A549 (cell line): ENCODE results near the gene MT1HL1. TPM values are rescaled to one million over a fixed set of nuclear protein-coding genes. Genes with fewer than 3 reads are reported as not detected.
A peak's percentile ranks its signal among the peaks of the same experiment; 100 is the strongest.

Experiments used
- ATAC-seq, 2 experiments: fragments of 200-7000 bp in 1 of 2; fragments of >200 bp in 1 of 2; cut with Nextera tagmentation in 1 of 2; cut with Tn5 transposase in 1 of 2; 3 replicates each; pipeline versions ENCODE4 v1.8.0 to v1.9.1; 2018 to 2020; ENCODE audit warnings: mild to moderate bottlenecking in 1 of 2, moderate library complexity in 1 of 2
- CTCF ChIA-PET: fragments of 300-600 bp; sonication (Branson Sonifier 250); formaldehyde crosslinking; extraction: SDS; loops from one replicate; lab custom pipeline; 2021; ENCODE audit warnings: antibody characterized with exemption, inconsistent platforms; lab: Yijun Ruan, JAX
- POLR2A ChIA-PET: fragments of 350-600 bp; formaldehyde crosslinking; extraction: SDS; loops from one replicate; lab custom pipeline; 2021; ENCODE audit warnings: antibody characterized with exemption, inconsistent platforms; lab: Yijun Ruan, JAX
- DNase-seq, 2 experiments: peaks; one replicate each; pipeline versions ENCODE4 v3.0.0 to v3.0.0-alpha.2; 2011 to 2016; ENCODE audit warnings: low read depth in 1 of 2, low spot score in 1 of 2
- FAIRE-seq: peaks from 2 replicates; lab custom pipeline; 2011; peaks lifted over from hg19 to GRCh38; lab: Jason Lieb, UNC
- H3K27ac ChIP-seq, 2 experiments: fragments of >200 bp; sonication (Bioruptor Twin); formaldehyde crosslinking; 3 replicates each; pipeline ENCODE4 v1.5.1; 2016 to 2017
- H3K4me1 ChIP-seq: fragments of >200 bp; sonication (Bioruptor Twin); formaldehyde crosslinking; 3 replicates; pipeline ENCODE4 v1.6.1; 2016
- H3K4me2 ChIP-seq: fragments of >200 bp; sonication (Bioruptor Twin); formaldehyde crosslinking; 3 replicates; pipeline ENCODE4 v1.6.1; 2016
- H3K4me3 ChIP-seq: fragments of >200 bp; sonication (Bioruptor Twin); formaldehyde crosslinking; 3 replicates; pipeline ENCODE4 v1.5.1; 2016
- H3K9me3 ChIP-seq: fragments of >200 bp; sonication (Bioruptor Twin); formaldehyde crosslinking; 3 replicates; pipeline ENCODE4 v1.6.1; 2016
- BCL3 ChIP-seq: fragments of >200 bp; sonication (Bioruptor Twin); formaldehyde crosslinking; IDR thresholded peaks from 3 replicates; pipeline ENCODE4 v1.6.1; 2016
- CBX8 ChIP-seq: fragments of 200-600 bp; sonication (generic); IDR thresholded peaks from 2 replicates; pipeline ENCODE4 v1.6.1; 2016
- E2F6 ChIP-seq: IDR thresholded peaks from 2 replicates; pipeline ENCODE4 v1.6.1; 2012; ENCODE audit warnings: low read depth, borderline replicate concordance
- EHF ChIP-seq: fragments of 250-450 bp; sonication (Bioruptor Pico); IDR thresholded peaks from 2 replicates; pipeline ENCODE4 v1.5.0; 2020; ENCODE audit warnings: mild to moderate bottlenecking
- ESRRA ChIP-seq: fragments of 150-350 bp; IDR thresholded peaks from 2 replicates; pipeline ENCODE4 v1.6.1; 2014; ENCODE audit warnings: mild to moderate bottlenecking, low read length, borderline replicate concordance
- FOSL2 ChIP-seq, 2 experiments: fragments of 450-650 bp in 1 of 2; fragments of >200 bp in 1 of 2; sonication (Bioruptor Twin) in 1 of 2; formaldehyde crosslinking; IDR thresholded peaks; 2 replicates each; pipeline versions ENCODE4 v1.5.0 to v1.6.1; 2016 to 2020; ENCODE audit warnings: mild to moderate bottlenecking in 1 of 2, moderate library complexity in 1 of 2
- FOXS1 ChIP-seq: fragments of 250-450 bp; sonication (Bioruptor Pico); IDR thresholded peaks from 2 replicates; pipeline ENCODE4 v1.5.0; 2020; ENCODE audit warnings: mild to moderate bottlenecking, moderate library complexity
- GATA3 ChIP-seq: IDR thresholded peaks from 2 replicates; pipeline ENCODE4 v1.6.1; 2012; ENCODE audit warnings: borderline replicate concordance
- HDAC2 ChIP-seq: fragments of 200-600 bp; sonication (generic); IDR thresholded peaks from 2 replicates; pipeline ENCODE4 v1.6.1; 2016
- HOXB13 ChIP-seq: fragments of 250-450 bp; sonication (Bioruptor Pico); IDR thresholded peaks from 2 replicates; pipeline ENCODE4 v1.5.0; 2020; ENCODE audit warnings: low read depth, mild to moderate bottlenecking, moderate library complexity
- HOXB5 ChIP-seq: fragments of 250-450 bp; sonication (Bioruptor Pico); IDR thresholded peaks from 2 replicates; pipeline ENCODE4 v1.5.0; 2020; ENCODE audit warnings: mild to moderate bottlenecking, moderate library complexity
- JUNB ChIP-seq: fragments of >200 bp; sonication (Bioruptor Twin); formaldehyde crosslinking; IDR thresholded peaks from 2 replicates; pipeline ENCODE4 v1.6.1; 2016
- KDM5A ChIP-seq: fragments of 200-600 bp; sonication (generic); IDR thresholded peaks from 2 replicates; pipeline ENCODE4 v1.6.1; 2016; ENCODE audit warnings: antibody characterized with exemption, mild to moderate bottlenecking
- NFE2L2 ChIP-seq: fragments of 150-350 bp; conservative IDR thresholded peaks from 2 replicates; pipeline ENCODE4 v1.6.1; 2014; ENCODE audit warnings: low read length
- NPAS2 ChIP-seq: fragments of 250-450 bp; sonication (Bioruptor Pico); IDR thresholded peaks from 2 replicates; pipeline ENCODE4 v1.8.0; 2022; ENCODE audit warnings: mild to moderate bottlenecking, moderate library complexity, borderline replicate concordance
- PHF8 ChIP-seq: fragments of 200-600 bp; sonication (generic); IDR thresholded peaks from 2 replicates; pipeline ENCODE4 v1.6.1; 2016; ENCODE audit warnings: low read depth, mild to moderate bottlenecking, antibody characterized with exemption, moderate library complexity, borderline replicate concordance
- RAD21 ChIP-seq, 2 experiments: fragments of >200 bp in 1 of 2; sonication (Bioruptor Twin) in 1 of 2; formaldehyde crosslinking in 1 of 2; IDR thresholded peaks in 1 of 2; conservative IDR thresholded peaks in 1 of 2; 2 replicates in 1 of 2; 3 replicates in 1 of 2; pipeline ENCODE4 v1.6.1; 2012 to 2018; ENCODE audit warnings: inconsistent platforms in 1 of 2
- RARB ChIP-seq: fragments of 250-450 bp; sonication (Bioruptor Pico); IDR thresholded peaks from 2 replicates; pipeline ENCODE4 v1.8.0; 2021; ENCODE audit warnings: mild to moderate bottlenecking, moderate library complexity
- RCOR1 ChIP-seq: fragments of 150-350 bp; IDR thresholded peaks from 2 replicates; pipeline ENCODE4 v1.6.1; 2014; ENCODE audit warnings: antibody characterized with exemption, low read length, low read depth
- RFX5 ChIP-seq: fragments of 450-650 bp; IDR thresholded peaks from 2 replicates; pipeline ENCODE4 v1.7.1; 2014; ENCODE audit warnings: antibody characterized with exemption, mild to moderate bottlenecking, moderate library complexity
- RNF2 ChIP-seq: fragments of 200-600 bp; sonication (generic); IDR thresholded peaks from 2 replicates; pipeline ENCODE4 v1.6.1; 2016; ENCODE audit warnings: low read depth, mild to moderate bottlenecking, antibody characterized with exemption, moderate library complexity, borderline replicate concordance
- SMC3 ChIP-seq: fragments of >200 bp; sonication (Bioruptor Twin); formaldehyde crosslinking; IDR thresholded peaks from 3 replicates; pipeline ENCODE4 v1.6.1; 2018; ENCODE audit warnings: inconsistent platforms
- SREBF2 ChIP-seq: fragments of 450-650 bp; IDR thresholded peaks from 2 replicates; pipeline ENCODE4 v1.6.1; 2014; ENCODE audit warnings: mild to moderate bottlenecking, moderate library complexity
- ZC3H11A ChIP-seq: fragments of 450-650 bp; IDR thresholded peaks from 2 replicates; pipeline ENCODE4 v1.6.1; 2014; ENCODE audit warnings: antibody characterized with exemption, mild to moderate bottlenecking
- ZNF302 ChIP-seq: fragments of 250-450 bp; sonication (Bioruptor Pico); IDR thresholded peaks from 2 replicates; pipeline ENCODE4 v1.9.0; 2021; ENCODE audit warnings: inconsistent platforms, mild to moderate bottlenecking, moderate library complexity
- ZSCAN20 ChIP-seq: fragments of 250-450 bp; sonication (Bioruptor Pico); IDR thresholded peaks from 2 replicates; pipeline ENCODE4 v1.8.0; 2022; ENCODE audit warnings: mild to moderate bottlenecking, moderate library complexity
- WGBS: methylation state at CpG from one replicate; pipeline ENCODE4 v1.1.6; 2017; ENCODE audit errors: missing lambda C conversion rate; 5-methylcytosine and 5-hydroxymethylcytosine counted together
- polyA plus RNA-seq, 4 experiments: library from polyadenylated mRNA; depleted of rRNA in 3 of 4; stranded (reverse); fragments of >200 nt; fragmentation: RNase III in 1 of 4; extraction: RNeasy Plus Mini Kit Qiagen cat#74134 plus additional on column Dnase treatment in 1 of 4; gene quantifications; 2 replicates in 3 of 4; 3 replicates in 1 of 4; pipeline ENCODE4 v1.2.3, GENCODE V29; 2011 to 2017
- TF ChIP-seq, protein P1 (sequence below): IDR thresholded peaks from 2 replicates; pipeline ENCODE4 v1.6.1; 2012
- TF ChIP-seq, protein P2 (sequence below): fragments of 250-450 bp; sonication (Bioruptor Pico); IDR thresholded peaks from 2 replicates; pipeline ENCODE4 v1.5.0; 2021; ENCODE audit warnings: mild to moderate bottlenecking, moderate library complexity, borderline replicate concordance

The MT1HL1 gene
- polyA plus RNA-seq, 2 of the 4 experiments (the other 2 are of a cell fraction): not detected

DNA sequence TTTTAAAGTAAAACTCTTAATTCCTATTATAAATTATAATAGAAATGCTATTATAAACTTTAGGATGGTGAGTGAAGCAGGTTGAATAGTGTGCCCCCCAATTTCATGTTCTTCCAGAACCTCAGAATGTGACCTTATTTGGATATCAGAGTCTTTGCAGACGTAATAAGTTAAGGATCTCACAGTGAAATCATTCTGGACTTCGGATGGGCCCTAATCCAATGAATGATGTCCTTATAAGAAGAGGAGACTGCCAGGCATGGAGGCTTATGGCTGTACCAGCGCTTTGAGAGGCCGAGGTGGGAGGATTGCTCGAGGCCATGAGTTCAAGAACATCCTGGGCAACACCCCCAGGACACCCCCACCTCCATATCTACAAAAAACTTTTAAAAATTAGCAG is 9.4 kb upstream of the MT1HL1 start:
- CTCF ChIA-PET: no interaction called here
- POLR2A ChIA-PET: no interaction called here
- WGBS: 40% methylated on average over 5 of the region's 5 CpGs

GRCh38 chr1:237012788-237013383 is 8.6 kb upstream of the MT1HL1 start:
- no peaks in the 10 kb centered on the region for H3K9me3 ChIP-seq
- H3K4me2 ChIP-seq: peak overlapping the region; percentile 67
- ChIA-PET POLR2A (no interaction called here), CTCF (no interaction called here)
- DNase-seq: peak; percentile 59 to 74
- peaks cover 11% of the 10 kb centered on the region; the same call in 2 of the 3 replicates for H3K4me1 ChIP-seq
- ATAC-seq: peak; percentile 83 to 84
- WGBS: 12% methylated on average over 15 of the region's 15 CpGs
- TF ChIP-seq JUNB: no peak
- no peak for TF ChIP-seq RFX5
- no peak for FAIRE-seq
- H3K4me3 ChIP-seq: no peak overlapping the region; the same call in 2 of the 3 replicates
- peak overlapping the region; percentile 10 to 45; a peak in 3 of 6 replicates for H3K27ac ChIP-seq

More for the DNA sequence above, 9.4 kb upstream of the MT1HL1 start:
- peak overlapping the region; percentile 67 for H3K4me2 ChIP-seq
- 0 out of 6 replicates have a peak overlapping the region, but pooled peaks of 1 of the 2 experiments have one; percentile 26 for H3K27ac ChIP-seq
- DNase-seq (peak in 1 of 2 experiments; percentile 9), ATAC-seq (no peak), FAIRE-seq (no peak)
- H3K4me1 ChIP-seq: peaks cover 11% of the 10 kb centered on the region; the same call in 2 of the 3 replicates
- H3K9me3 ChIP-seq: no peaks in the 10 kb centered on the region
- TF ChIP-seq ZC3H11A (no peak), HOXB5 (no peak), ZSCAN20 (CRISPR knock-in tag) (no peak), SREBF2 (no peak), NFE2L2 (no peak)
- no peak overlapping the region for H3K4me3 ChIP-seq

GRCh38 chr1:237012361-237012760 is 8.1 kb upstream of the MT1HL1 start:
- FAIRE-seq: no peak
- H3K4me3 ChIP-seq: no peak overlapping the region
- POLR2A ChIA-PET: no interaction called here
- H3K4me1 ChIP-seq: peaks cover 11% of the 10 kb centered on the region; the same call in 2 of the 3 replicates
- ATAC-seq: no peak
- peak overlapping the region; percentile 67 for H3K4me2 ChIP-seq
- H3K27ac ChIP-seq: peak overlapping the region; percentile 10 to 45; a peak in 2 of 6 replicates
- no peak for DNase-seq
- WGBS: 67% methylated on average over 5 of the region's 5 CpGs
- CTCF ChIA-PET: no interaction called here
- TF ChIP-seq HOXB13 (CRISPR knock-in tag) (no peak), RNF2 (no peak), PHF8 (no peak), RCOR1 (no peak), RFX5 (no peak), ESRRA (no peak), FOSL2 (IDR thresholded peaks at IDR 0.05) (no peak), FOSL2 (CRISPR knock-in tag; IDR thresholded peaks at IDR 0.05) (no peak), E2F6 (no peak), RAD21 (conservative IDR thresholded peaks at IDR 0.05 in 1 of 2, IDR thresholded peaks at IDR 0.05 in 1 of 2) (no peak), JUNB (no peak)
- TF ChIP-seq, protein P1, sequence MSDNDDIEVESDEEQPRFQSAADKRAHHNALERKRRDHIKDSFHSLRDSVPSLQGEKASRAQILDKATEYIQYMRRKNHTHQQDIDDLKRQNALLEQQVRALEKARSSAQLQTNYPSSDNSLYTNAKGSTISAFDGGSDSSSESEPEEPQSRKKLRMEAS: no peak
- no peaks in the 10 kb centered on the region for H3K9me3 ChIP-seq

DNA sequence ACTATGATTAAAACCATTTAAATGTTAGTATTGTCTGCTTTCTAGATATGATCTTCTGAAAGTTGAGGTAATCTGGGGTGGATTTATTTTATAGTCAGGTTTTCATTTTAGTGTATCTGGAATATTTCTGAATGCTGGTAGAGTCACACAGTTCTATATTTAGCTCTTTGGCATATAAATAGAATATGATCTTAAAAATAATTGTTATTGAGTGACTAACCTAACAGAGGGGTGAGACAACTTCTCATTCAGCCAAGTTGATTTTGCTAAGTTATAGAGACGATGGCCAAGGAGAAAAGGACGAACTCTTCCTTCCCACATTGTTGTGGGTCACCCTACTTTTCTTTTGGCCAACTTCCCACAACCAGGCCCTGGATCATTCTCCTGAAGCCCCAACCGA is 7.2 kb upstream of the MT1HL1 start:
- ATAC-seq (no peak), FAIRE-seq (no peak), DNase-seq (no peak)
- TF ChIP-seq KDM5A (no peak), HDAC2 (no peak), CBX8 (no peak), SMC3 (no peak), RARB (CRISPR knock-in tag) (no peak), BCL3 (no peak), FOXS1 (CRISPR knock-in tag) (no peak), EHF (CRISPR knock-in tag) (no peak), GATA3 (no peak), NPAS2 (CRISPR knock-in tag) (no peak), ZNF302 (CRISPR knock-in tag) (no peak)
- TF ChIP-seq, protein P2, sequence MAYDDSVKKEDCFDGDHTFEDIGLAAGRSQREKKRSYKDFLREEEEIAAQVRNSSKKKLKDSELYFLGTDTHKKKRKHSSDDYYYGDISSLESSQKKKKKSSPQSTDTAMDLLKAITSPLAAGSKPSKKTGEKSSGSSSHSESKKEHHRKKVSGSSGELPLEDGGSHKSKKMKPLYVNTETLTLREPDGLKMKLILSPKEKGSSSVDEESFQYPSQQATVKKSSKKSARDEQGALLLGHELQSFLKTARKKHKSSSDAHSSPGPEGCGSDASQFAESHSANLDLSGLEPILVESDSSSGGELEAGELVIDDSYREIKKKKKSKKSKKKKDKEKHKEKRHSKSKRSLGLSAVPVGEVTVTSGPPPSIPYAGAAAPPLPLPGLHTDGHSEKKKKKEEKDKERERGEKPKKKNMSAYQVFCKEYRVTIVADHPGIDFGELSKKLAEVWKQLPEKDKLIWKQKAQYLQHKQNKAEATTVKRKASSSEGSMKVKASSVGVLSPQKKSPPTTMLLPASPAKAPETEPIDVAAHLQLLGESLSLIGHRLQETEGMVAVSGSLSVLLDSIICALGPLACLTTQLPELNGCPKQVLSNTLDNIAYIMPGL (CRISPR knock-in tag): no peak
- H3K9me3 ChIP-seq: no peaks in the 10 kb centered on the region
- H3K4me1 ChIP-seq: peaks cover 11% of the 10 kb centered on the region; the same call in 2 of the 3 replicates
- ChIA-PET CTCF (no interaction called here), POLR2A (no interaction called here)
- no peak overlapping the region for H3K4me3 ChIP-seq
- H3K4me2 ChIP-seq: no peak overlapping the region
- WGBS: 55% methylated on average over 3 of the region's 3 CpGs
- no peak overlapping the region for H3K27ac ChIP-seq
